HG02840 (cell line): ENCODE results near the gene CA6.
"Not testable (repeated sequence)": the region's sequence is repeated elsewhere in the genome, so short reads cannot be mapped to it uniquely, and the experiment has no call there.

Source experiments
- ATAC-seq: cut with Tn5 transposase; IDR thresholded peaks from one replicate; pipeline ENCODE4 v1.9.1; 2021; ENCODE audit warnings: mild to moderate bottlenecking, moderate library complexity, moderate number of reproducible peaks; ENCODE audit not compliant: unreplicated experiment, low FRiP score

The CA6 gene

GRCh38 chr1:8945568-8945967, at the start of gene CA6:
CA6 (plus strand) TSS chr1:8945868; CDS start chr1:8945887, 19 bp downstream.
- no peak for ATAC-seq

- ATAC-seq, result not testable (repeated sequence)
Measured at GRCh38 chr1:8896775-8897174, 48.9 kb upstream of the CA6 start.

- not testable (repeated sequence) for ATAC-seq
Measured at GRCh38 chr1:8897505-8897904, 48.2 kb upstream of the CA6 start.

- ATAC-seq, result not testable (repeated sequence)
Measured at GRCh38 chr1:8898418-8898817, 47.2 kb upstream of the CA6 start.

- no peak for ATAC-seq
Measured at GRCh38 chr1:8899046-8899445, 46.6 kb upstream of the CA6 start.

- not testable (repeated sequence) for ATAC-seq
Measured at GRCh38 chr1:8900684-8901083, 45.0 kb upstream of the CA6 start.

- no peak for ATAC-seq
Measured at GRCh38 chr1:8902765-8903164, 42.9 kb upstream of the CA6 start.

GRCh38 chr1:8903410-8903809, 42.3 kb upstream of the CA6 start:
- no peak for ATAC-seq

- no peak for ATAC-seq
Measured at GRCh38 chr1:8903908-8904650, 41.6 kb upstream of the CA6 start.

GRCh38 chr1:8905582-8906191, 40.0 kb upstream of the CA6 start:
- no peak for ATAC-seq

- ATAC-seq, result no peak
Measured at GRCh38 chr1:8908388-8909151, 37.1 kb upstream of the CA6 start.

GRCh38 chr1:8910331-8910730, 35.3 kb upstream of the CA6 start:
- no peak for ATAC-seq

GRCh38 chr1:8910914-8911313, 34.8 kb upstream of the CA6 start:
- ATAC-seq, result no peak

- no peak for ATAC-seq
Measured at GRCh38 chr1:8911416-8912309, 34.0 kb upstream of the CA6 start.

GRCh38 chr1:8913457-8913856, 32.2 kb upstream of the CA6 start:
- ATAC-seq, result no peak

- no peak for ATAC-seq
Measured at GRCh38 chr1:8914466-8914865, 31.2 kb upstream of the CA6 start.

- no peak for ATAC-seq
Measured at GRCh38 chr1:8915446-8915845, 30.2 kb upstream of the CA6 start.

GRCh38 chr1:8917536-8917935, 28.1 kb upstream of the CA6 start:
- not testable (repeated sequence) for ATAC-seq

- ATAC-seq, result no peak
Measured at GRCh38 chr1:8922962-8923361, 22.7 kb upstream of the CA6 start.

- ATAC-seq, result no peak
Measured at GRCh38 chr1:8925406-8925805, 20.3 kb upstream of the CA6 start.
